ENCODE measurements around the gene CCDC63. TPM values are rescaled to one million over a fixed set of nuclear protein-coding genes. Genes with fewer than 3 reads are reported as not detected.

Gene CCDC63
- total RNA-seq, 1 experiment from 2014 or later = not detected

GRCh38 chr12:110883251-110883650 is 36.5 kb downstream of the CCDC63 start:
- TF ChIP-seq TCF7L2 (IDR thresholded peaks at IDR 0.05; ENCODE audit: low read depth, low read length) (no peak), SIN3A (IDR thresholded peaks at IDR 0.05; ENCODE audit: borderline replicate concordance, insufficient read depth, low read depth, low read length) (no peak), CTCF (IDR thresholded peaks at IDR 0.05) (no peak), POLR2AphosphoS5 (IDR thresholded peaks at IDR 0.05; ENCODE audit: low read depth, low read length) (no peak)
- TF ChIP-seq, protein P1, sequence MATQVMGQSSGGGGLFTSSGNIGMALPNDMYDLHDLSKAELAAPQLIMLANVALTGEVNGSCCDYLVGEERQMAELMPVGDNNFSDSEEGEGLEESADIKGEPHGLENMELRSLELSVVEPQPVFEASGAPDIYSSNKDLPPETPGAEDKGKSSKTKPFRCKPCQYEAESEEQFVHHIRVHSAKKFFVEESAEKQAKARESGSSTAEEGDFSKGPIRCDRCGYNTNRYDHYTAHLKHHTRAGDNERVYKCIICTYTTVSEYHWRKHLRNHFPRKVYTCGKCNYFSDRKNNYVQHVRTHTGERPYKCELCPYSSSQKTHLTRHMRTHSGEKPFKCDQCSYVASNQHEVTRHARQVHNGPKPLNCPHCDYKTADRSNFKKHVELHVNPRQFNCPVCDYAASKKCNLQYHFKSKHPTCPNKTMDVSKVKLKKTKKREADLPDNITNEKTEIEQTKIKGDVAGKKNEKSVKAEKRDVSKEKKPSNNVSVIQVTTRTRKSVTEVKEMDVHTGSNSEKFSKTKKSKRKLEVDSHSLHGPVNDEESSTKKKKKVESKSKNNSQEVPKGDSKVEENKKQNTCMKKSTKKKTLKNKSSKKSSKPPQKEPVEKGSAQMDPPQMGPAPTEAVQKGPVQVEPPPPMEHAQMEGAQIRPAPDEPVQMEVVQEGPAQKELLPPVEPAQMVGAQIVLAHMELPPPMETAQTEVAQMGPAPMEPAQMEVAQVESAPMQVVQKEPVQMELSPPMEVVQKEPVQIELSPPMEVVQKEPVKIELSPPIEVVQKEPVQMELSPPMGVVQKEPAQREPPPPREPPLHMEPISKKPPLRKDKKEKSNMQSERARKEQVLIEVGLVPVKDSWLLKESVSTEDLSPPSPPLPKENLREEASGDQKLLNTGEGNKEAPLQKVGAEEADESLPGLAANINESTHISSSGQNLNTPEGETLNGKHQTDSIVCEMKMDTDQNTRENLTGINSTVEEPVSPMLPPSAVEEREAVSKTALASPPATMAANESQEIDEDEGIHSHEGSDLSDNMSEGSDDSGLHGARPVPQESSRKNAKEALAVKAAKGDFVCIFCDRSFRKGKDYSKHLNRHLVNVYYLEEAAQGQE (IDR thresholded peaks at IDR 0.05; ENCODE audit: insufficient read depth in 1 of 2, low read depth in 2 of 2, low read length in 1 of 2) = no peak
- Histone ChIP-seq H3K9me3 (ENCODE audit: control insufficient read depth, insufficient read depth, low read depth, low read length) (no peaks in the 10 kb centered on the region), H3K4me1 (ENCODE audit: control insufficient read depth, insufficient read depth, low read length) (no peaks in the 10 kb centered on the region), H3K27me3 (ENCODE audit: control insufficient read depth, insufficient read depth, low read length) (no peaks in the 10 kb centered on the region), H3K27ac (ENCODE audit: low read length) (no peak overlapping the region), H3K4me3 (ENCODE audit: low read depth in 2 of 2, low read length in 2 of 2) (no peak overlapping the region), H3K36me3 (ENCODE audit: control insufficient read depth, insufficient read depth, low read length) (no peaks in the 10 kb centered on the region)
- ChIA-PET CTCF (interaction anchor here (0.7 kb wide), 1 partner anchor 429 kb away, joined by 4 read pairs; no protein-coding TSS in a partner anchor), POLR2A (no interaction called here)
- intact Hi-C loops (cut with micrococcal nuclease; ENCODE audit: unreplicated experiment) = loop anchor here (10.0 kb wide), 2 partner anchors 48 to 178 kb away; no protein-coding TSS in a partner anchor
- DNase-seq (ENCODE audit: low read depth, low spot score) (no peak), ATAC-seq (no peak)
- BruUV-seq (replicated peaks) = no TSS peak
- in situ Hi-C loops (cut with HindIII; ENCODE audit: low pct_unique_long_range_greater_than_20kb, low sequenced_read_pairs) = no loop called here

DNA sequence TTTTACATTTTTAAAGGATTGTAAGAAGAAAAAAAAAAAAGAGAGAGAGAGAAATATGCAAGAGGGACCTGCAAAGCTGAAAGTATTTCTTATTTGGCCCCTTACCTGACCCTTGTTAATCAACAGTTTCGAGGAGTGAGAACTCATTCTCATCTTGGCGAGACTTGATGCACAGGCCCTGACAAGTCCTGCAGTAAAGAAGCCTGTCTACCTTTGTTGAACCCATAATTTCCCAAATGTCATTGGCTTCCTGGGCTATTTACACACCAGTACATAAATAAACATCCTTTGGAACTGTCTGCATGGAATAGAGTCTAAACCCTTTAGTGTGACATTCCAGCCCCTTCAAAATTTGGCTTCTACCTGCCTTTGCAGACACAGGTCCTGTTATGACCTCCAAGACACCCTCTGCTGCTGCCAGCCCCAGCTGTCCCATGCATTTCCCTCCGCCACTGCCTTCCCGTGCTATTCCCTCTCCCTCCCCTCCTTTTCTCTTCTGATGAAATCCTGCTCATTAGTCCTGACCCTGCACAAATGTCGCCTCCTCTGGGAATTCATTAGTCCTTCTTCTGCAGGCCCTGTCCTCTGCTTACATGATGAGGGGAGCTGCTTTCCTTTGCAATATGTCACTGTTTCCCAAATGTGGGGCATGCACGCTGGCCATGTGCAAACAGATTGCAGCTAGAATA is 38.5 kb downstream of the CCDC63 start:
- ChIA-PET CTCF (interaction anchor here (0.7 kb wide), 1 partner anchor 56 kb away, joined by 5 read pairs; no protein-coding TSS in a partner anchor), POLR2A (no interaction called here)
- no peak overlapping the region for H3K4me3 ChIP-seq (ENCODE audit: low read depth in 2 of 2, low read length in 2 of 2)
- ATAC-seq (no peak), DNase-seq (ENCODE audit: low read depth, low spot score) (no peak)
- no peak overlapping the region for H3K27ac ChIP-seq (ENCODE audit: low read length)
- no peaks in the 10 kb centered on the region for H3K4me1 ChIP-seq (ENCODE audit: control insufficient read depth, insufficient read depth, low read length)
- in situ Hi-C loops (cut with HindIII; ENCODE audit: low pct_unique_long_range_greater_than_20kb, low sequenced_read_pairs) (no loop called here), intact Hi-C loops (cut with micrococcal nuclease; ENCODE audit: unreplicated experiment) (loop anchor here (10.0 kb wide), 2 partner anchors 50 to 180 kb away; no protein-coding TSS in a partner anchor)
- BruUV-seq (replicated peaks) = no TSS peak
- TF ChIP-seq CTCF (IDR thresholded peaks at IDR 0.05) (no peak), SIN3A (IDR thresholded peaks at IDR 0.05; ENCODE audit: borderline replicate concordance, insufficient read depth, low read depth, low read length) (no peak), POLR2AphosphoS5 (IDR thresholded peaks at IDR 0.05; ENCODE audit: low read depth, low read length) (no peak), TCF7L2 (IDR thresholded peaks at IDR 0.05; ENCODE audit: low read depth, low read length) (no peak)
- TF ChIP-seq, protein P1 (IDR thresholded peaks at IDR 0.05; ENCODE audit: insufficient read depth in 1 of 2, low read depth in 2 of 2, low read length in 1 of 2) = no peak
- H3K27me3 ChIP-seq (ENCODE audit: control insufficient read depth, insufficient read depth, low read length) = no peaks in the 10 kb centered on the region
- no peaks in the 10 kb centered on the region for H3K36me3 ChIP-seq (ENCODE audit: control insufficient read depth, insufficient read depth, low read length)
- no peaks in the 10 kb centered on the region for H3K9me3 ChIP-seq (ENCODE audit: control insufficient read depth, insufficient read depth, low read depth, low read length)

Measured in Panc1 (cell line).